Heart left ventricle (tissue), 13 donors: ENCODE data around the gene SPNS2.
A peak's percentile ranks its signal among the peaks of the same experiment; 100 is the strongest.

Experiments
- POLR2A ChIP-seq, 2 donors: fragments of 450-650 bp; IDR thresholded peaks; one replicate each; pipeline ENCODE4 v1.6.1; 2017; ENCODE audit warnings: antibody characterized with exemption in 2 of 2, mild to moderate bottlenecking in 2 of 2, moderate library complexity in 2 of 2
- TF ChIP-seq, protein P1 (sequence below), 12 donors: fragments of 200-600 bp; sonication (generic) in 4 of 12; IDR thresholded peaks; one replicate each; pipeline versions ENCODE4 v1.5.0 to v1.8.0; 2018 to 2022; ENCODE audit warnings: antibody characterized with exemption in 12 of 12, mild to moderate bottlenecking in 5 of 12
- donor health status: ischemic (EF 13 %, LVEDD 7.1; RV severe dilation, severe dysfunction).
- donor health status: DM: no; HTN: yes; CAD: no.
- donor health status: DM: no; HTN: no; CAD: no.
- donor health status: ischemic (EF 25% LVEDD 6.9; RV normal size, moderate dysfunction).
- donor health status: ischemic (EF 25% LVEDD 5.7; RV mildly dilated, moderate dysfunction).
- donor health status: ischemic (EF 35%, LVEDD 5.7; RV mildly dilated, moderate dysfunction).
- donor health status: nonischemic (EF 11% LVEDD 7.7; RV severe dilation, severe dysfunction).
- donor health status: DM: yes; HTN: yes; CAD: no.
- donor health status: PGD.
- donor health status: ischemic (EF 29% LVEDD 5.4; RV normal size, mild dysfunction).
- donor health status: nonischemic (EF 23%, LVEDD 6.1; RV moderate dilation, normal function).

DNA sequence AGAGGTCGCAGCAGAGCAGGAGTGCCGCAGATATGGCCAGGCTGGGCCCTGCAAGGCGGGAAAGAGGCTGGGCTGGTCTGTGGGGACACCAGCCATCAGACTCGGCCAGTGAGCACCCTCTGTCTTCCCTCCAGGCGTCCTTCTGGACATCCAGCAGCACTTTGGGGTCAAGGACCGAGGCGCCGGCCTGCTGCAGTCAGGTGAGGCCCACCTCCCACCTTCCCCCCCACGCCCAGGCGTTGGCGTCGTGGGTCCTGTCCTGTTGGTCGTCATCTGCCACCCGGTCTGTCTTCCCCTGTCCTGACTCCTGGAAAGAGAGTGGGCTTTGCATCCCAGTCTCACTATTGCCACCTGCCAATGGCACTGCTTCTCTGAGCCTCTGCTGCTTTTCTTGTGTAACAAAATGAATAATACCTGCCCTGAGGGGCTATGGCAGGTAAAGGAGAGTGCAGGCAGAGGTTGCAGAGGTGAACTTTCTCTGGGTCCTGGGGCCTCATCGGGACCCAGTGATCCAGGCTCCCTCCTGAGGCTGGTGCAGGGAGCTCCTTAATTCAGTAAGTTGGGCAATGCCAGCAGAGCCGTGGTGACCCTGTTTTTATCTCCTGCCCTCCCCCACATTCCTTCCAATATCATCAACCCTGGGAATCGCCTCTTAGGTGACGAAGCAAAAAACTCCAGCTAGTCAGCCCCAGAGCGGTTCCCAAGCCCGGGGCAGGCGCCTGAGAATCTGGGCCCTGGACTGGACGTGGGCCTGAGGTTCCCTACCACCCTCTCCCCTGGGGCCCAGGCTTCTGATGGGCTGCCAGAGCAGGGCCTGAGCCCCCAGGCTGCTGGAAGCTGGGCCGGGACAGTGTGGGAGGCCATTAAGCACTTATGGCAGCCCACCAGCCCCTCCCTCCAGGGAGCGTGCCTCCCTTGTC lies 14.7 kb downstream of the SPNS2 start:
- TF ChIP-seq, protein P1, sequence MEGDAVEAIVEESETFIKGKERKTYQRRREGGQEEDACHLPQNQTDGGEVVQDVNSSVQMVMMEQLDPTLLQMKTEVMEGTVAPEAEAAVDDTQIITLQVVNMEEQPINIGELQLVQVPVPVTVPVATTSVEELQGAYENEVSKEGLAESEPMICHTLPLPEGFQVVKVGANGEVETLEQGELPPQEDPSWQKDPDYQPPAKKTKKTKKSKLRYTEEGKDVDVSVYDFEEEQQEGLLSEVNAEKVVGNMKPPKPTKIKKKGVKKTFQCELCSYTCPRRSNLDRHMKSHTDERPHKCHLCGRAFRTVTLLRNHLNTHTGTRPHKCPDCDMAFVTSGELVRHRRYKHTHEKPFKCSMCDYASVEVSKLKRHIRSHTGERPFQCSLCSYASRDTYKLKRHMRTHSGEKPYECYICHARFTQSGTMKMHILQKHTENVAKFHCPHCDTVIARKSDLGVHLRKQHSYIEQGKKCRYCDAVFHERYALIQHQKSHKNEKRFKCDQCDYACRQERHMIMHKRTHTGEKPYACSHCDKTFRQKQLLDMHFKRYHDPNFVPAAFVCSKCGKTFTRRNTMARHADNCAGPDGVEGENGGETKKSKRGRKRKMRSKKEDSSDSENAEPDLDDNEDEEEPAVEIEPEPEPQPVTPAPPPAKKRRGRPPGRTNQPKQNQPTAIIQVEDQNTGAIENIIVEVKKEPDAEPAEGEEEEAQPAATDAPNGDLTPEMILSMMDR (IDR thresholded peaks at IDR 0.05) = peak in 1 of 12 donors; percentile 10
- TF ChIP-seq POLR2A (IDR thresholded peaks at IDR 0.05) = no peak
